ENCODE data around the gene TCP1. TPM values are rescaled to one million over a fixed set of nuclear protein-coding genes. Genes with fewer than 3 reads are reported as not detected.
A peak's percentile ranks its signal among the peaks of the same experiment; 100 is the strongest.

TCP1 gene
- total and polyA plus RNA-seq, 2 of the 13 experiments (the other 11 are each of a cell fraction or from before 2014, with no cell fraction given) = 116 to 553 TPM

DNA sequence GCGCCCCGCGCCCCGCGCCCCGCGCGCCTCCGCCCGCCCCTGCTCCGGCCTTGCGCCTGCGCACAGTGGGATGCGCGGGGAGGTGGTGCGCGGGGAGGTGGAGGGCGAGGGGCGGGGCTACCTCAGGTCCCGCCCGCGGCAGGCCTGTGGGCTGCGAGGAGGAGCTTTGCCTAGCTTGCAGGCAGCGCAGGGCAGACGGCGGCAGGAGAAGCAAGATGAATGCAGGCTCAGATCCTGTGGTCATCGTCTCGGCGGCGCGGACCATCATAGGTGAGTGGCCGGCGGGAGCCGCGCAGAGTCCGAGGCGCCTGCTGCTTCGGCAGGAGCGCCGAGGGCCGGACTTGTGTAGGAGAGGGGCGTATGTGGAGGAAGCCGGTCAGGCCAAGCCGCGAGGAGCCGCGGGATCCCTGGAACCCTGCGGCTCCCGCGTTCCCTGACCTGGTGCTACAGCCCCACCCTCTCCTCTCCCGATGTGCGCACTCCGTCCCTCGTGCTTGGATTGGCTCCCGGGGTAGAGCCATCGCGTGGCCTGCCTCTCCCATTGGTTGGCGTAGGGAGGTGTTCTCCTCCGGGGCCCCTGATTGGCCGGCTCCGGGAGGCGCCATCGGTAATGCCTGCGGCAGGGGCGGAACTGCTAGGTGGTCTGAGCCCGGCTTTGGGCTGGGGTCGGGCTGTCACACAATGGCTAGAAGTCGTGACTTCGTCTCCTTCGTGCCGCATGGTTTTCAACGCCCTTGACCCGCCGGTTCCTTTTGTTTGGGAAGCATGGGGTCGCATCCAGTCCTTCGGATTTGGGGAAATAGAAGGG lies 27.3 kb downstream of the TCP1 start, which contains the start of gene ACAT2:
TSS of gene ACAT2 (plus strand) at position 173 of the 808 bp plus-strand sequence. CDS start at position 216, 43 bp downstream.
- Histone ChIP-seq H3K4me3 (replicated peaks in 1 of 3; ENCODE audit: insufficient read depth in 1 of 3, low read depth in 2 of 3, low read length in 3 of 3) (peak within 1 kb of the TSS; percentile 83 to 97 (median 88)), H2AFZ (ENCODE audit: low read length) (no peak within 1 kb of the TSS), H3K36me3 (replicated peaks in 1 of 2; ENCODE audit: control insufficient read depth in 1 of 2, insufficient read depth in 2 of 2, low read length in 2 of 2) (peaks cover 6 to 26% of the 10 kb centered on the region in 2 experiments), H3K4me1 (ENCODE audit: insufficient read depth, low read length) (peaks cover 80% of the 10 kb centered on the region), H3K9ac (ENCODE audit: insufficient read depth, low read depth, low read length) (peak within 1 kb of the TSS; percentile 98), H3K9me3 (ENCODE audit: low read length) (no peaks in the 10 kb centered on the region), H3K27ac (ENCODE audit: extremely low read length, insufficient read depth, low read length) (peak within 1 kb of the TSS; percentile 97), H3K4me2 (ENCODE audit: low read depth, low read length) (peak within 1 kb of the TSS; percentile 96), H3K79me2 (ENCODE audit: insufficient read depth, low read length) (peaks cover 54% of the 10 kb centered on the region), H4K20me1 (ENCODE audit: insufficient read depth, low read length) (no peaks in the 10 kb centered on the region), H3K27me3 (ENCODE audit: control insufficient read depth in 1 of 2, insufficient read depth in 2 of 2, low read length in 2 of 2) (no peaks in the 10 kb centered on the region; a peak in 1 of 5 replicates)
- CTCF ChIA-PET (ENCODE audit: low intra/inter-chr PET ratio, low total read pairs) = no interaction called here
- in situ Hi-C loops (cut with HindIII; ENCODE audit: extremely low pct_ligation_motif_present, low pct_unique_long_range_greater_than_20kb) = loop anchor here (5.0 kb wide), 2 partner anchors 35 to 70 kb away; partner anchors contain the start of genes SOD2 and WTAP
- peak; percentile 69 for FAIRE-seq
- POLR2A ChIA-PET = interaction anchor here (0.6 to 10.2 kb wide), 17 partner anchors 9 to 80 kb away, joined by 3 to 175 read pairs (median 4); partner anchors contain the start of genes MRPL18, SOD2, TCP1 and WTAP
- BruUV-seq (replicated peaks) = no TSS peak
- peak; percentile 94 for ATAC-seq
- peak; percentile 97 for DNase-seq (ENCODE audit: low spot score)
- intact Hi-C loops (cut with micrococcal nuclease; ENCODE audit: unreplicated experiment) = loop anchor here (1.0 to 10.0 kb wide), 4 partner anchors 27 to 1117 kb away; partner anchors contain the start of genes DYNLT1, SOD2, TCP1 and WTAP
- WGBS (ENCODE audit: low lambda C conversion rate) = under 1% methylated on average over 41 of the region's 76 CpGs
- TF ChIP-seq ZNF382 (CRISPR knock-in tag; IDR thresholded peaks at IDR 0.05; ENCODE audit: borderline replicate concordance) (no peak), THAP11 (CRISPR knock-in tag; IDR thresholded peaks at IDR 0.05) (peak; percentile 40; the same call in 1 of the 2 replicates), ZNF660 (CRISPR knock-in tag; IDR thresholded peaks at IDR 0.05; ENCODE audit: borderline replicate concordance, low read depth) (no peak), ZNF34 (CRISPR knock-in tag; IDR thresholded peaks at IDR 0.05; ENCODE audit: borderline replicate concordance) (0 out of 2 replicates have a peak, but pooled peaks have one; percentile 54), TBL1XR1 (IDR thresholded peaks at IDR 0.05; ENCODE audit: borderline replicate concordance, low read length, partially characterized antibody) (no peak), KDM3A (CRISPR knock-in tag; IDR thresholded peaks at IDR 0.05; ENCODE audit: low read depth) (peak; percentile 68; the same call in 1 of the 2 replicates), ZNF251 (CRISPR knock-in tag; IDR thresholded peaks at IDR 0.05) (no peak), RBFOX2 (IDR thresholded peaks at IDR 0.05; ENCODE audit: low read depth, low read length) (peak; percentile 98), ZNF816 (CRISPR knock-in tag; IDR thresholded peaks at IDR 0.05; ENCODE audit: borderline replicate concordance) (peak; percentile 99; the same call in 1 of the 2 replicates), ESRRA (CRISPR knock-in tag; IDR thresholded peaks at IDR 0.05; ENCODE audit: low read depth) (no peak), BHLHE40 (IDR thresholded peaks at IDR 0.05; ENCODE audit: low read length) (no peak), ZNF564 (CRISPR knock-in tag; IDR thresholded peaks at IDR 0.05) (peak; percentile 62; the same call in 1 of the 2 replicates), KLF15 (CRISPR knock-in tag; IDR thresholded peaks at IDR 0.05; ENCODE audit: borderline replicate concordance) (peak; percentile 89), ZNF597 (CRISPR knock-in tag; IDR thresholded peaks at IDR 0.05) (no peak), ZNF160 (CRISPR knock-in tag; IDR thresholded peaks at IDR 0.05) (peak; percentile 91; the same call in 1 of the 2 replicates), HNRNPL (IDR thresholded peaks at IDR 0.05; ENCODE audit: low read depth, low read length) (no peak)
- TF ChIP-seq, protein P1, sequence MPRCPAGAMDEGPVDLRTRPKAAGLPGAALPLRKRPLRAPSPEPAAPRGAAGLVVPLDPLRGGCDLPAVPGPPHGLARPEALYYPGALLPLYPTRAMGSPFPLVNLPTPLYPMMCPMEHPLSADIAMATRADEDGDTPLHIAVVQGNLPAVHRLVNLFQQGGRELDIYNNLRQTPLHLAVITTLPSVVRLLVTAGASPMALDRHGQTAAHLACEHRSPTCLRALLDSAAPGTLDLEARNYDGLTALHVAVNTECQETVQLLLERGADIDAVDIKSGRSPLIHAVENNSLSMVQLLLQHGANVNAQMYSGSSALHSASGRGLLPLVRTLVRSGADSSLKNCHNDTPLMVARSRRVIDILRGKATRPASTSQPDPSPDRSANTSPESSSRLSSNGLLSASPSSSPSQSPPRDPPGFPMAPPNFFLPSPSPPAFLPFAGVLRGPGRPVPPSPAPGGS (CRISPR knock-in tag; IDR thresholded peaks at IDR 0.05) = peak; percentile 79; the same call in 1 of the 2 replicates
- TF ChIP-seq, protein P2, sequence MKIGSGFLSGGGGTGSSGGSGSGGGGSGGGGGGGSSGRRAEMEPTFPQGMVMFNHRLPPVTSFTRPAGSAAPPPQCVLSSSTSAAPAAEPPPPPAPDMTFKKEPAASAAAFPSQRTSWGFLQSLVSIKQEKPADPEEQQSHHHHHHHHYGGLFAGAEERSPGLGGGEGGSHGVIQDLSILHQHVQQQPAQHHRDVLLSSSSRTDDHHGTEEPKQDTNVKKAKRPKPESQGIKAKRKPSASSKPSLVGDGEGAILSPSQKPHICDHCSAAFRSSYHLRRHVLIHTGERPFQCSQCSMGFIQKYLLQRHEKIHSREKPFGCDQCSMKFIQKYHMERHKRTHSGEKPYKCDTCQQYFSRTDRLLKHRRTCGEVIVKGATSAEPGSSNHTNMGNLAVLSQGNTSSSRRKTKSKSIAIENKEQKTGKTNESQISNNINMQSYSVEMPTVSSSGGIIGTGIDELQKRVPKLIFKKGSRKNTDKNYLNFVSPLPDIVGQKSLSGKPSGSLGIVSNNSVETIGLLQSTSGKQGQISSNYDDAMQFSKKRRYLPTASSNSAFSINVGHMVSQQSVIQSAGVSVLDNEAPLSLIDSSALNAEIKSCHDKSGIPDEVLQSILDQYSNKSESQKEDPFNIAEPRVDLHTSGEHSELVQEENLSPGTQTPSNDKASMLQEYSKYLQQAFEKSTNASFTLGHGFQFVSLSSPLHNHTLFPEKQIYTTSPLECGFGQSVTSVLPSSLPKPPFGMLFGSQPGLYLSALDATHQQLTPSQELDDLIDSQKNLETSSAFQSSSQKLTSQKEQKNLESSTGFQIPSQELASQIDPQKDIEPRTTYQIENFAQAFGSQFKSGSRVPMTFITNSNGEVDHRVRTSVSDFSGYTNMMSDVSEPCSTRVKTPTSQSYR (CRISPR knock-in tag; IDR thresholded peaks at IDR 0.05; ENCODE audit: borderline replicate concordance) = no peak

All from HepG2 (cell line).